LNCaP clone FGC (cell line): Measurements from ENCODE around the gene PSEN1.

Experiments
- DNase-seq: peaks from one replicate; pipeline ENCODE4 v3.0.0-alpha.2; 2011; ENCODE audit warnings: low read depth
- H3K4me3 ChIP-seq: 2 replicates; pipeline ENCODE4 v1.5.1; 2011; ENCODE audit warnings: mild to moderate bottlenecking, low read depth, low read length, control low read depth
- TF ChIP-seq, protein P1 (sequence below): IDR thresholded peaks from 2 replicates; pipeline ENCODE4 v1.5.1; 2012; ENCODE audit warnings: mild to moderate bottlenecking; ENCODE audit not compliant: control insufficient read depth, insufficient read depth; ENCODE audit errors: extremely low read depth

Gene PSEN1

DNA sequence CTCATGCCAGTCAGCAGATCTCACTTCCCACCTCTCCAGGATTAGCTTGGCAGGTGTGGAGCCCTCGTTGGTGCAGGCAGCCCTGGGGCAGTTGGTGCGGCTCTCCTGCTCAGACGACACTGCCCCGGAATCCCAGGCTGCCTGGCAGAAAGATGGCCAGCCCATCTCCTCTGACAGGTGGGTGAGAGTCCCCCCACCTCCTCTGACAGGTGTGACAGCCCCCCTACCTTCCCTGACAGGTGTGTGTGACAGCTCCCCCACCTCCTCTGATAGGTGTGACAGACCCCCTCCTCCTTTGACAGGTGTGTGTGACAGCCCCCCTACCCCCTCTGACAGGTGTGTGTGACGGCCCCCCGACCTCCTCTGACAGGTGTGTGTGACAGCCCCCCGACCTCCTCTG, 127.3 kb downstream of the PSEN1 start:
- DNase-seq: no peak
- H3K4me3 ChIP-seq: no peak overlapping the region
- TF ChIP-seq, protein P1, sequence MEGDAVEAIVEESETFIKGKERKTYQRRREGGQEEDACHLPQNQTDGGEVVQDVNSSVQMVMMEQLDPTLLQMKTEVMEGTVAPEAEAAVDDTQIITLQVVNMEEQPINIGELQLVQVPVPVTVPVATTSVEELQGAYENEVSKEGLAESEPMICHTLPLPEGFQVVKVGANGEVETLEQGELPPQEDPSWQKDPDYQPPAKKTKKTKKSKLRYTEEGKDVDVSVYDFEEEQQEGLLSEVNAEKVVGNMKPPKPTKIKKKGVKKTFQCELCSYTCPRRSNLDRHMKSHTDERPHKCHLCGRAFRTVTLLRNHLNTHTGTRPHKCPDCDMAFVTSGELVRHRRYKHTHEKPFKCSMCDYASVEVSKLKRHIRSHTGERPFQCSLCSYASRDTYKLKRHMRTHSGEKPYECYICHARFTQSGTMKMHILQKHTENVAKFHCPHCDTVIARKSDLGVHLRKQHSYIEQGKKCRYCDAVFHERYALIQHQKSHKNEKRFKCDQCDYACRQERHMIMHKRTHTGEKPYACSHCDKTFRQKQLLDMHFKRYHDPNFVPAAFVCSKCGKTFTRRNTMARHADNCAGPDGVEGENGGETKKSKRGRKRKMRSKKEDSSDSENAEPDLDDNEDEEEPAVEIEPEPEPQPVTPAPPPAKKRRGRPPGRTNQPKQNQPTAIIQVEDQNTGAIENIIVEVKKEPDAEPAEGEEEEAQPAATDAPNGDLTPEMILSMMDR: no peak

DNA sequence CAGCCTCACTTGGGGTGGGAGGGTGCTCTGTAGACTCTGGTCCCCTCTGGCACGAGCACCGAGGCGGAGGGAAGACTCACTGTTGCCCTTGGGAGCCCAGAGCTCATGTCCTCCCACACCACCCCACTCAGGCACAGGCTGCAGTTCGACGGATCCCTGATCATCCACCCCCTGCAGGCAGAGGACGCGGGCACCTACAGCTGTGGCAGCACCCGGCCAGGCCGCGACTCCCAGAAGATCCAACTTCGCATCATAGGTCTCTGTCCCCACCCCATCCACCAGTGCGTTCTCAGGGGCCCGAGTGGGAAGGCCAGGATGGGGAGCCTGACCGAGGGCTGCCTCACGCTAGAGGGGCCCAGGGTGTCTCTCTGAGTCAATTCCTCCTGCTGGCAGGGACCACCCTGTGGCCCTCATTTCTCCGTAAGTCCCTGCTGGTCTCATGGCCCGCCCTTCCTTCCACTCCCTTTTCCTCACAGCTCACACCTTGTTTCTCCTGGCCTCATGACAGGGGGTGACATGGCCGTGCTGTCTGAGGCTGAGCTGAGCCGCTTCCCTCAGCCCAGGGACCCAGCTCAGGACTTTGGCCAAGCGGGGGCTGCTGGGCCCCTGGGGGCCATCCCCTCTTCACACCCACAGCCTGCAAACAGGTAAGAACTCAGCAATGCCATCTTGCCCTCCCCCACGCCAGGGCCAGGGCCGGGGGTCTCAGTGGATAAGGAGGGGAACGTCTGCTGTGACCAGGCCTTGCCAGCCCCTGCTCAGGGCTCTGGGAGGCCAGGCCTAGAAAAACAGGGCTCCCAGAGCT, 128.0 kb downstream of the PSEN1 start:
- no peak for DNase-seq
- TF ChIP-seq, protein P1: no peak
- H3K4me3 ChIP-seq: no peak overlapping the region

DNA sequence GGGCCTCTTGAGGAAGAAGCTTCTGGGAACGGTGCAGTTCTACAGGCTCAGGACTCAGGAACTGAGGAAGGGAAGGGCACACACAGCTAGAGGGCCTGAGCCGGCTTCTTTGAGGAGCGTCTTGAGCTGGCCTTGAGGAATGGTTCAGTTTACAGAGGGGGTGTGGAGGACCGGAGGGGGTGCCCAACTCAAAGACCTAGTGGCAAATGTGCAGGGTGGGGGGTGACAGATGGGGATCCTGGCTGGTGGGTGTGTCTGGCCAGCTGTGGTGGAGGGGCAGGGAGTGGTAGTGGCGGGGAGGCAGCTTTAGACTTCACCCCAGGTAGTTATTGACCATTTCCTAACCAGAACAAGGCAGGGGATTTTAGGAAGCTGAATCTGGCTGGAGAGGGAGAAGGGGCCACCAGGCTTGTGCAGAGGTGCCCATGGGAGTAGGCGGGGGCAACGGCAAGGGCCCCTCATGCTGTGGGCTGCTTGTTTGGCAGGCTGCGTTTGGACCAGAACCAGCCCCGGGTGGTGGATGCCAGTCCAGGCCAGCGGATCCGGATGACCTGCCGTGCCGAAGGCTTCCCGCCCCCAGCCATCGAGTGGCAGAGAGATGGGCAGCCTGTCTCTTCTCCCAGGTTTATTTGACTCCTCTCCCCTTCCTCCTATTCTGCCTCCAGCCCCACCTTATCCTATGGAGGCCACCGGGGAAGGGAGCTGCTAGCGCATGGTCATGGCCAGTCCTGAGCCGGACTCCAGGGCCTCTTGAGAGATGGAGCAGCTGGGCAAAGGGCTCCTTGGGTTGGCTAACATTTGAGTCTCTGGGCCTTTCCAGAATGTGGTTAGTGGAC, 128.8 kb downstream of the PSEN1 start:
- DNase-seq: no peak
- TF ChIP-seq, protein P1: no peak
- no peak overlapping the region for H3K4me3 ChIP-seq

DNA sequence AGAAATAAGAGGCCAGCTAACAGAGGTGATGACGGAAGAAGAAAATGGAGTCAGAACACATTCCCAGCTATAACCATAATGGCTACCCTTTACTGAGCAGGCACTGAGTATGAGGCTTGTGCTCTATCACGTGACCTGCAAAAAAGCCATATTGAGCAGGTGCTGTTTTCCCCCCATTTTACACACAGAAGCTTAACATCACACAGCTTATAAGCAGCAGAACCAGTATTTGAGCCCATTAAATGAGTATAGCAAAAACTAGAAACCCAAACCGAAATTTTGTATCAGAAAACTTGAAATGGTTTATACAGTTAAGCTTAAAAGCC, 129.4 kb downstream of the PSEN1 start:
- no peak for DNase-seq
- TF ChIP-seq, protein P1: no peak

DNA sequence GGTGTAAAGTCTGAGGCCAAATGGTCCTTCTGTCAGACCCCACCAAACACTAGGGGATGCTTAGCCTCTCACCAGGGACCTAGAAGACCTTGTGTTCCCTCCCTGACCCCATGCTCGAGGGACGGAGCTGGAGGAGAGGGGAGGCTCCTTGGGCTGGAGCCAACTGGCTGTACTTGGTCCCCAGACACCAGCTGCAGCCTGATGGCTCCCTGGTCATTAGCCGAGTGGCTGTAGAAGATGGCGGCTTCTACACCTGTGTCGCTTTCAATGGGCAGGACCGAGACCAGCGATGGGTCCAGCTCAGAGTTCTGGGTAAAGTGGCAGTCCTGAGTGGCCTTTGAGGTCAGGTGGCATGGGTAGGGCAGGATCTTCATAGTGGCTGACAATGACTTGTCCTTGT, 130.0 kb downstream of the PSEN1 start:
- TF ChIP-seq, protein P1: no peak
- DNase-seq: no peak
- H3K4me3 ChIP-seq: no peak overlapping the region

More for the DNA sequence above, 129.4 kb downstream of the PSEN1 start:
- no peak overlapping the region for H3K4me3 ChIP-seq

DNA sequence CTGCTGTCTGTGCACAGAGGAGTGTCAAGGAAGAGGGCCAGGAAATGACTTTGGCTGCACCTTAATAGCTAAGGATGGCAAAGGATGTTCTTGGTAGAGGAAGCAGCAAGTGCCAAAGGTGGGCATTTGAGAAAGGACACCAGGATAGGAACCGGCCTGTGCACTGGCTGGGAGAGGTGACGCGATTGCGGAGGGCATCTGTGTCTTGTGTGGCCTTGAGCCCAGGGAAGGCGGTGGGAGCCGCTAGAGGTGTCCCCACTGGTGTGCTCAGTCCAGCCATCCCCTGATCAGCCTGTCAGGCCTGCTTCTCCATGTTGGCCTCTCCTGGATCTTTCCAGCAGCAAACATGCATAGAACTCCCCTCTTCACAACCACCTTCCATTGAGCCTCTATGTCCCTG, 131.2 kb downstream of the PSEN1 start:
- no peak overlapping the region for H3K4me3 ChIP-seq
- DNase-seq: no peak
- TF ChIP-seq, protein P1: no peak
